Activated CD4-positive, CD25-positive, alpha-beta regulatory T cell (primary cell): Measurements from ENCODE around the gene ZNF536.
"Not testable (repeated sequence)": the region's sequence is repeated elsewhere in the genome, so short reads cannot be mapped to it uniquely, and the experiment has no call there.

ENCODE experiments used
- DNase-seq, 4 experiments: peaks; one replicate each; lab custom pipeline; 2025; lab: John Stamatoyannopoulos, UW

Gene ZNF536

GRCh38 chr19:30388819-30389218 is 16.6 kb downstream of the ZNF536 start:
- no peak for DNase-seq

GRCh38 chr19:30390356-30390988 is 18.3 kb downstream of the ZNF536 start:
- DNase-seq: no peak

GRCh38 chr19:30391052-30391451 is 18.9 kb downstream of the ZNF536 start:
- DNase-seq: no peak

GRCh38 chr19:30391554-30392551 is 19.7 kb downstream of the ZNF536 start:
- no peak for DNase-seq

GRCh38 chr19:30393046-30393445 is 20.9 kb downstream of the ZNF536 start:
- DNase-seq: no peak

GRCh38 chr19:30393729-30394480 is 21.7 kb downstream of the ZNF536 start:
- DNase-seq: no peak

- no peak for DNase-seq
These were observed 22.4 kb downstream of the ZNF536 start for GRCh38 chr19:30394481-30395151.

- no peak for DNase-seq
These were observed 23.1 kb downstream of the ZNF536 start for GRCh38 chr19:30395283-30395682.

- DNase-seq: not testable (repeated sequence)
These were observed 26.4 kb downstream of the ZNF536 start for GRCh38 chr19:30398539-30398938.

GRCh38 chr19:30401956-30402355 is 29.8 kb downstream of the ZNF536 start:
- DNase-seq: no peak

- DNase-seq: no peak
These were observed 30.4 kb downstream of the ZNF536 start for GRCh38 chr19:30402436-30403202.

GRCh38 chr19:30403203-30403985 is 31.2 kb downstream of the ZNF536 start:
- no peak for DNase-seq

- DNase-seq: no peak
These were observed 34.3 kb downstream of the ZNF536 start for GRCh38 chr19:30406220-30407067.

- no peak for DNase-seq
These were observed 35.0 kb downstream of the ZNF536 start for GRCh38 chr19:30407068-30407709.

GRCh38 chr19:30408734-30409301 is 36.6 kb downstream of the ZNF536 start:
- no peak for DNase-seq

GRCh38 chr19:30411714-30412113 is 39.5 kb downstream of the ZNF536 start:
- DNase-seq: no peak

- no peak for DNase-seq
These were observed 44.2 kb downstream of the ZNF536 start for GRCh38 chr19:30416375-30416774.

- DNase-seq: not testable (repeated sequence)
These were observed 45.0 kb downstream of the ZNF536 start for GRCh38 chr19:30417166-30417565.
